GM12873 (cell line): ENCODE data around the gene AQP9.

ENCODE experiments used
- CTCF ChIP-seq: IDR thresholded peaks from 2 replicates; pipeline ENCODE4 v1.5.1; 2012; ENCODE audit warnings: low read depth, mild to moderate bottlenecking, moderate library complexity, low read length, control low read depth; ENCODE audit not compliant: insufficient read depth; ENCODE audit errors: missing control alignments

The AQP9 gene

GRCh38 chr15:58221591-58222241, 83.5 kb downstream of the AQP9 start:
- TF ChIP-seq CTCF: peak; percentile 69

GRCh38 chr15:58222679-58223078, 84.5 kb downstream of the AQP9 start:
- TF ChIP-seq CTCF: no peak

DNA sequence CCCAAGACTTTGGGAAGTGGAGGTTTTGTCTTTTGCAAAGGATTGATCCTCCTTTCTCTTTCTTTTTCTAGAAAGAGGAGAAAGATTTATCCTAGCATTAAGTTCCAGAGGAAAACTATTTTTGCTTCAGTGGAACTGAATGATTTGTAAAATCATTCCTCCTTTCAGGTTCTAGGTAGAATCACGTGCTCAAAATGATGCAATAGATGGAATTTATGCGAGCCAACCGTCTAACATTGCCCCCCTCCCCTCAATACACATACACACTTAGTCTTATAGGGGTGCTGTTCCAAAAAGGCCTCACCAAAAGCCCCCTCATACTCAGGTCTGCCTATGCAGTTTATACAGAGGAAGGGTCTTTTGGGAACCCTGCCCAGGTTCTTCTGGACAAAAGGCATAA, 85.3 kb downstream of the AQP9 start:
- TF ChIP-seq CTCF: no peak

DNA sequence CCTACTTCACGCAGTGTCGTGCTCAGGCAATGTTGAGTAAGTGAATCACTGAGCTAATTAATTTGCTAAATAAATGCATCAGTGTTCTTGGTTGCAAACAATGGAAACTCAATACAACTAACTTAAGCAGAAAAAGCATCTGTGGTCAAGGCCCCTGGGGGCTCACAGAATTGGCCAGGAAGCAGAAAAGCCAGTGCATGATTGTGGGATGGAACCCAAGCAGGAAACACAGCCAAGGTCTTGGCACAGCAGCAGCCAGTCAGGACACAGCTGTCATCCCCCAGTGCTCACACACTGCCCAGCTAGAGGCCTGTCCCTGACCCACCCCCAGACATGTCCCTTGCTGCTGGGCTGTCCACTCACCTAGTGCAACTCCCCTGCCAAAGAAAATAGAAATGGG, 85.9 kb downstream of the AQP9 start:
- no peak for TF ChIP-seq CTCF

DNA sequence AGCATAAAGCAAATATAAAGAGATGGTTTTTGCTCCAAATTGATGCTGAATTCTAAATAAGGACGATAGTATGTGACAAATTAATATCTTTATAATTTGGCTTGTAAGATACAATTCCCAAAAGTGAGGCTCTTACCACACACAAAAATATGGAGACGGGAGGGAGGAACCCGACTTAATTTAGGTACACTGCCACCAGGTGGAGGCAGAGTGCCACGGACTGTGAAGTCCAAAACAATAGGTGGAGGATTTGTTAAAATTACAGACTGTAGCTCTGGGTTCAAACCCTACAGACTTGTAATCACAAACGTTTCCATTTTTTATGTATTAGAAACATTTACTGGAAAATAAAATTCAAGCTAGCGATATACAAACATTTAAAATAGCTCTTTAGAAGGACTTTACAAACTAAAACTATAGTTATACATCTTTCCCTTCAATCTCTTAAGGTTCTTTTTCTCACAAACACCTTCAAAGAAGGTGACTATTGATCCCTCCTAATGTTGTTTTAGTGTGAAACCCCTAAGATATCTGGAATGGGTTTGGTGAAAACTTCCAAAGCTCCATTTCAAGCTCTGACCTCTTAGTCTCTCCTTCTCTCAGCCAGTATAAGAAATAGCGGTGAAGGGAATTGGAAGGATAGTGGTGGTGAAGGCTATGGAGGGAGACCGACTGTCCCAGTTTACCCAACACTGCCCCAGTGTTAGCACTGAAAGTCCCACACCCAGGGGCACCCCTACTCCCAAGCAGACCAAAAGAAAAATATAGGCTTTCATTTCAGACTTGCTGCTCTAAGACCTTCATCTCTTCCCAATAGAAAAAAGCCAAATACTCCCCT, 89.7 kb downstream of the AQP9 start:
- peak; percentile 81 for TF ChIP-seq CTCF

GRCh38 chr15:58228718-58229117, 90.5 kb downstream of the AQP9 start:
- TF ChIP-seq CTCF: no peak

DNA sequence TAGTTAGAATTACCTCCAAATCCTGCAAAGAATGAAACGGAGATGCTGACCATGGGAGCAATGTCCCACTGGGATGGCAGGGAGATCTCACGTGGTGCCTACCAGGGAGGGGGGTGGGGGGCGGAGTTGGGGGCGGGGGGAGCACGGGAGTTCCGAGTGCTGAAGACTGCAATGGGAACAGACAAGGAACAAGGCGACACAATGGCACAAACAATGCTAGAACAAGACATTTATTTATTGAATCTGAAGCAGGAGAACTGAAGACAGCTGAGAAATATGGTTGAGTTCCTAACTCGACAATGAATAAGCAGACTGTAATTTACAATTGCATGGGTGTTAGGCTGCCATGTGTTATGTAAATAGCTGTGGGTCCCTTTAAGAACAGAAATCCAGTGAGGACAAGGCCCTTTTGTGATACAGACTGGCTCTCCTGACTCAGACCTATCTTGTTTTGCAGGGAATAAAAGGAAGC, 91.2 kb downstream of the AQP9 start:
- no peak for TF ChIP-seq CTCF
